Thyroid gland (tissue), 4 donors: Measurements from ENCODE around the gene HYAL1.

Source experiments
- POLR2A ChIP-seq, 2 donors: fragments of 450-650 bp; IDR thresholded peaks; one replicate each; pipeline ENCODE4 v1.6.1; 2017; ENCODE audit warnings: antibody characterized with exemption in 2 of 2, mild to moderate bottlenecking in 2 of 2, moderate library complexity in 1 of 2
- TF ChIP-seq, protein P1 (sequence below), 6 experiments: fragments of 200-600 bp in 3 of 6; fragments of 450-650 bp in 3 of 6; sonication (generic) in 3 of 6; IDR thresholded peaks; one replicate each; pipeline ENCODE4 v1.5.1; 2016 to 2019; ENCODE audit warnings: antibody characterized with exemption in 6 of 6, mild to moderate bottlenecking in 2 of 6, inconsistent platforms in 1 of 6, moderate library complexity in 1 of 6

DNA sequence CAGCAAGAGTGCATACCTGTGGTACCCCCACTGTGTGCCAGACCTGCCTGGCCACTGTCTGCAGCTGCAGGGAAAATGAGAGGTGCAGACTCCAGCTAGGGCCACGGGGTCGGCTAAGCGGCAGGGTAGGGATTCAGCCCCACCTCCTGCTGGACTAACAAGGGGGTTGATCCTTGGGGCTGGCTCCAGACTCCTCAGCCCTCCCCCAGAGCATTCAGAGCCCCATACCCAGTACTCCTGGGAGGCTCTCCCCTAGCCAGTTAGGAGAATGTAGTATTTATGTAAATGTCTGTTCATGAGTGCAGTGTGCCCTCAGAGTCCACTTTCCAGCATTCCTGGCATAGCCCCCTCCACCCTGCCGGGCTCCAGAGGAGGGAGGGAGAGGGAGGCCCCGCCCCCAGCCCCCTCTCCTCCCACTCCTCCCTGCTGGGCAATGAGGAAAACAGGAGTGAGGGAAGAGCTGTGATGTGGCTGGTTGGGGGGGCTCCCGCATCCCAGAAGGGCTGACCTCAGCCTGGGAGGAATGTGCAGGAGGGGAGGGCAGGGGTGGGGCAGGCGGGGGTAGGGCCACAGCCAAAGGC, 38.9 kb downstream of the HYAL1 start:
- TF ChIP-seq, protein P1, sequence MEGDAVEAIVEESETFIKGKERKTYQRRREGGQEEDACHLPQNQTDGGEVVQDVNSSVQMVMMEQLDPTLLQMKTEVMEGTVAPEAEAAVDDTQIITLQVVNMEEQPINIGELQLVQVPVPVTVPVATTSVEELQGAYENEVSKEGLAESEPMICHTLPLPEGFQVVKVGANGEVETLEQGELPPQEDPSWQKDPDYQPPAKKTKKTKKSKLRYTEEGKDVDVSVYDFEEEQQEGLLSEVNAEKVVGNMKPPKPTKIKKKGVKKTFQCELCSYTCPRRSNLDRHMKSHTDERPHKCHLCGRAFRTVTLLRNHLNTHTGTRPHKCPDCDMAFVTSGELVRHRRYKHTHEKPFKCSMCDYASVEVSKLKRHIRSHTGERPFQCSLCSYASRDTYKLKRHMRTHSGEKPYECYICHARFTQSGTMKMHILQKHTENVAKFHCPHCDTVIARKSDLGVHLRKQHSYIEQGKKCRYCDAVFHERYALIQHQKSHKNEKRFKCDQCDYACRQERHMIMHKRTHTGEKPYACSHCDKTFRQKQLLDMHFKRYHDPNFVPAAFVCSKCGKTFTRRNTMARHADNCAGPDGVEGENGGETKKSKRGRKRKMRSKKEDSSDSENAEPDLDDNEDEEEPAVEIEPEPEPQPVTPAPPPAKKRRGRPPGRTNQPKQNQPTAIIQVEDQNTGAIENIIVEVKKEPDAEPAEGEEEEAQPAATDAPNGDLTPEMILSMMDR (IDR thresholded peaks at IDR 0.05) = no peak
- peak in 1 of 2 donors; percentile 20 for TF ChIP-seq POLR2A (IDR thresholded peaks at IDR 0.05)
